ENCODE measurements around the gene APBA1.

Gene APBA1

GRCh38 chr9:69516353-69517322, 155.5 kb downstream of the APBA1 start:
- TF ChIP-seq CTCF (conservative IDR thresholded peaks at IDR 0.05; ENCODE audit: low read depth): no peak
- DNase-seq (ENCODE audit: low spot score): no peak
- POLR2A ChIA-PET (ENCODE audit: low non-redundant PET): no interaction called here
- CTCF ChIA-PET: interaction anchor here (0.6 kb wide), 1 partner anchor 47 kb away, joined by 5 read pairs; no protein-coding TSS in a partner anchor
- H3K27ac ChIP-seq: no peak overlapping the region

GRCh38 chr9:69515810-69516209, 156.4 kb downstream of the APBA1 start:
- H3K27ac ChIP-seq: no peak overlapping the region
- no peak for DNase-seq (ENCODE audit: low spot score)
- ChIA-PET POLR2A (ENCODE audit: low non-redundant PET) (no interaction called here), CTCF (no interaction called here)
- no peak for TF ChIP-seq CTCF (conservative IDR thresholded peaks at IDR 0.05; ENCODE audit: low read depth)

GRCh38 chr9:69513141-69513820, 158.9 kb downstream of the APBA1 start:
- TF ChIP-seq CTCF (conservative IDR thresholded peaks at IDR 0.05; ENCODE audit: low read depth): no peak
- no peak for DNase-seq (ENCODE audit: low spot score)
- CTCF ChIA-PET: no interaction called here
- POLR2A ChIA-PET (ENCODE audit: low non-redundant PET): no interaction called here
- no peak overlapping the region for H3K27ac ChIP-seq

- CTCF ChIA-PET: interaction anchor here (0.6 kb wide), 1 partner anchor 603 kb away, joined by 3 read pairs; no protein-coding TSS in a partner anchor
- POLR2A ChIA-PET (ENCODE audit: low non-redundant PET): no interaction called here
- no peak overlapping the region for H3K27ac ChIP-seq
- TF ChIP-seq CTCF (conservative IDR thresholded peaks at IDR 0.05; ENCODE audit: low read depth): no peak
- DNase-seq (ENCODE audit: low spot score): no peak
Measured at GRCh38 chr9:69504058-69504457, 168.1 kb downstream of the APBA1 start.

GRCh38 chr9:69502671-69503301, 169.4 kb downstream of the APBA1 start:
- ChIA-PET POLR2A (ENCODE audit: low non-redundant PET) (no interaction called here), CTCF (no interaction called here)
- no peak overlapping the region for H3K27ac ChIP-seq
- TF ChIP-seq CTCF (conservative IDR thresholded peaks at IDR 0.05; ENCODE audit: low read depth): no peak
- peak; percentile 52 for DNase-seq (ENCODE audit: low spot score)

GRCh38 chr9:69500896-69501295, 171.3 kb downstream of the APBA1 start:
- TF ChIP-seq CTCF (conservative IDR thresholded peaks at IDR 0.05; ENCODE audit: low read depth): no peak
- no peak for DNase-seq (ENCODE audit: low spot score)
- ChIA-PET POLR2A (ENCODE audit: low non-redundant PET) (no interaction called here), CTCF (interaction anchor here (0.6 kb wide), 1 partner anchor 618 kb away, joined by 3 read pairs; no protein-coding TSS in a partner anchor)
- no peak overlapping the region for H3K27ac ChIP-seq
